GM19239 (cell line): ENCODE data around the gene SMIM10L1.

Source experiments
- DNase-seq: peaks from one replicate; pipeline ENCODE4 v3.0.0; 2011; ENCODE audit warnings: low spot score; ENCODE audit not compliant: insufficient read length
- FAIRE-seq: peaks from 2 replicates; lab custom pipeline; 2011; peaks lifted over from hg19 to GRCh38; lab: Jason Lieb, UNC

SMIM10L1 gene

GRCh38 chr12:11171145-11171968 lies at the start of gene SMIM10L1:
Gene SMIM10L1 (plus strand): TSS chr12:11171194. CDS start chr12:11171357, 163 bp downstream.
- peak; percentile 75 for DNase-seq
- FAIRE-seq, result peak; percentile 98

GRCh38 chr12:11130382-11130781 lies 40.6 kb upstream of the SMIM10L1 start:
- FAIRE-seq, result no peak
- DNase-seq, result no peak

- FAIRE-seq, result no peak
Observed at GRCh38 chr12:11130999-11131398, 40.0 kb upstream of the SMIM10L1 start.

GRCh38 chr12:11133162-11133561 lies 37.8 kb upstream of the SMIM10L1 start:
- no peak for DNase-seq
- no peak for FAIRE-seq

More at GRCh38 chr12:11130999-11131398, 40.0 kb upstream of the SMIM10L1 start:
- no peak for DNase-seq

GRCh38 chr12:11133816-11134215 lies 37.2 kb upstream of the SMIM10L1 start:
- no peak for FAIRE-seq
- no peak for DNase-seq

GRCh38 chr12:11134305-11134704 lies 36.7 kb upstream of the SMIM10L1 start, which contains the start of gene TAS2R30:
Gene TAS2R30 (minus strand): TSS chr12:11134644. CDS start chr12:11134244, 400 bp downstream.
- DNase-seq, result no peak
- FAIRE-seq, result no peak

- FAIRE-seq (no peak), DNase-seq (no peak)
Observed at GRCh38 chr12:11136075-11136474, 34.9 kb upstream of the SMIM10L1 start.

GRCh38 chr12:11143352-11143751 lies 27.6 kb upstream of the SMIM10L1 start:
- no peak for FAIRE-seq

GRCh38 chr12:11144297-11144696 lies 26.7 kb upstream of the SMIM10L1 start:
- DNase-seq (no peak), FAIRE-seq (no peak)

More at GRCh38 chr12:11143352-11143751, 27.6 kb upstream of the SMIM10L1 start:
- no peak for DNase-seq

- FAIRE-seq (no peak), DNase-seq (no peak)
Observed at GRCh38 chr12:11147420-11147819, 23.6 kb upstream of the SMIM10L1 start.

- no peak for FAIRE-seq
Observed at GRCh38 chr12:11150832-11151231, 20.2 kb upstream of the SMIM10L1 start.

GRCh38 chr12:11152725-11153124 lies 18.3 kb upstream of the SMIM10L1 start:
- FAIRE-seq, result no peak
- DNase-seq, result no peak

More at GRCh38 chr12:11150832-11151231, 20.2 kb upstream of the SMIM10L1 start:
- no peak for DNase-seq

- FAIRE-seq (peak; percentile 47), DNase-seq (no peak)
Observed at GRCh38 chr12:11154400-11154925, 16.5 kb upstream of the SMIM10L1 start.

GRCh38 chr12:11158885-11159444 lies 12.0 kb upstream of the SMIM10L1 start:
- FAIRE-seq (no peak), DNase-seq (no peak)

- peak; percentile 23 for FAIRE-seq
Observed at GRCh38 chr12:11162502-11162901, 8.5 kb upstream of the SMIM10L1 start.

GRCh38 chr12:11164384-11164783 lies 6.6 kb upstream of the SMIM10L1 start:
- FAIRE-seq, result no peak
- DNase-seq, result no peak

More at GRCh38 chr12:11162502-11162901, 8.5 kb upstream of the SMIM10L1 start:
- DNase-seq, result no peak

GRCh38 chr12:11166300-11166699 lies 4.7 kb upstream of the SMIM10L1 start:
- FAIRE-seq (no peak), DNase-seq (no peak)

GRCh38 chr12:11170810-11171144 lies 217 bp upstream of the SMIM10L1 start:
- DNase-seq (no peak), FAIRE-seq (peak; percentile 84)

GRCh38 chr12:11171969-11172675 lies 1.1 kb downstream of the SMIM10L1 start:
- no peak for DNase-seq
- FAIRE-seq, result no peak

- no peak for FAIRE-seq
Observed at GRCh38 chr12:11174022-11174421, 3.0 kb downstream of the SMIM10L1 start.

GRCh38 chr12:11178250-11178649 lies 7.3 kb downstream of the SMIM10L1 start:
- no peak for FAIRE-seq
- DNase-seq, result no peak

More at GRCh38 chr12:11174022-11174421, 3.0 kb downstream of the SMIM10L1 start:
- no peak for DNase-seq
